Heart left ventricle (tissue), 16 donors: ENCODE data around the gene SIX5. TPM values are rescaled to one million over a fixed set of nuclear protein-coding genes. Genes with fewer than 3 reads are reported as not detected.

Source experiments
- ATAC-seq, 4 donors: fragments of 200-7000 bp; cut with Tn5 transposase; one replicate each; pipeline ENCODE4 v1.9.1; 2020 to 2022; ENCODE audit warnings: moderate library complexity in 4 of 4, mild to moderate bottlenecking in 3 of 4, moderate number of reproducible peaks in 1 of 4
- DNase-seq, 5 donors: peaks; one replicate each; pipeline ENCODE4 v3.0.0-alpha.2; 2020
- H3K27ac ChIP-seq, 12 donors: fragments of 200-600 bp; sonication (generic) in 4 of 12; one replicate each; pipeline versions ENCODE4 v1.5.0 to v1.8.0; 2016 to 2022; ENCODE audit warnings: mild to moderate bottlenecking in 2 of 12
- H3K27me3 ChIP-seq, 9 donors: fragments of 200-600 bp; sonication (generic) in 2 of 9; one replicate each; pipeline versions ENCODE4 v1.5.1 to v1.8.0; 2016 to 2022; ENCODE audit warnings: mild to moderate bottlenecking in 3 of 9
- H3K36me3 ChIP-seq, 9 donors: fragments of 200-600 bp; sonication (generic) in 2 of 9; one replicate each; pipeline versions ENCODE4 v1.5.0 to v1.8.0; 2018 to 2022; ENCODE audit warnings: mild to moderate bottlenecking in 2 of 9
- H3K4me1 ChIP-seq, 12 donors: fragments of 200-600 bp; sonication (generic) in 4 of 12; one replicate each; pipeline versions ENCODE4 v1.5.0 to v1.8.0; 2016 to 2022; ENCODE audit warnings: mild to moderate bottlenecking in 3 of 12
- H3K4me3 ChIP-seq, 12 donors: fragments of 200-600 bp; sonication (generic) in 4 of 12; one replicate each; pipeline versions ENCODE4 v1.5.0 to v1.8.0; 2017 to 2022; ENCODE audit warnings: mild to moderate bottlenecking in 9 of 12, moderate library complexity in 4 of 12
- H3K9me3 ChIP-seq, 12 donors: fragments of 200-600 bp; sonication (generic) in 4 of 12; one replicate each; pipeline versions ENCODE4 v1.5.0 to v1.8.0; 2016 to 2022; ENCODE audit warnings: mild to moderate bottlenecking in 1 of 12
- CTCF ChIP-seq, 12 donors: fragments of 200-600 bp; sonication (generic) in 4 of 12; IDR thresholded peaks; one replicate each; pipeline versions ENCODE4 v1.5.0 to v1.8.0; 2018 to 2022; ENCODE audit warnings: antibody characterized with exemption in 12 of 12, mild to moderate bottlenecking in 5 of 12
- POLR2A ChIP-seq, 2 donors: fragments of 450-650 bp; IDR thresholded peaks; one replicate each; pipeline ENCODE4 v1.6.1; 2017; ENCODE audit warnings: antibody characterized with exemption in 2 of 2, mild to moderate bottlenecking in 2 of 2, moderate library complexity in 2 of 2
- WGBS, 4 donors: extraction: QIAGEN DNeasy Blood & Tissue Kit in 2 of 4; methylation state at CpG; one replicate each; pipeline versions ENCODE4 v1.1.5 to v1.1.7; 2013 to 2018; 5-methylcytosine and 5-hydroxymethylcytosine counted together
- intact Hi-C, 10 donors: fragments of 100-400 bp; cut with DNase I; formaldehyde crosslinking; loops; one replicate each; pipeline versions ENCODE4 v1.11.1 to v1.14.2; 2022
- polyA plus RNA-seq, 2 donors: library from polyadenylated mRNA; stranded (reverse); fragments of 200-250 nt; gene quantifications; one replicate each; pipeline ENCODE4 v1.2.3, GENCODE V29; 2013
- total RNA-seq, 9 donors: library from RNA; depleted of rRNA in 2 of 9; stranded (reverse); fragments of >200 nt in 2 of 9; fragmentation: NEBNext Ultra II Directional in 3 of 9; extraction: Animal tissue kit (Norgen Biotek cat#: 25700) in 3 of 9; gene quantifications; one replicate each; pipeline versions ENCODE4 v1.1.0 to v1.2.4, GENCODE V29; 2016 to 2023
- donor health status: ischemic (EF 13 %, LVEDD 7.1; RV severe dilation, severe dysfunction).
- donor health status: healthy with polysubstance abuse.
- donor health status: DM: no; HTN: yes; CAD: no.
- donor health status: DM: no; HTN: no; CAD: no.
- donor health status: ischemic (EF 25% LVEDD 6.9; RV normal size, moderate dysfunction).
- donor health status: ischemic (EF 25% LVEDD 5.7; RV mildly dilated, moderate dysfunction).
- donor health status: healthy.
- donor health status: DM: yes; HTN: yes; CAD: no.
- donor health status: ischemic (EF 35%, LVEDD 5.7; RV mildly dilated, moderate dysfunction).
- donor health status: nonischemic (EF 11% LVEDD 7.7; RV severe dilation, severe dysfunction).
- donor health status: DM: yes; HTN: yes; CAD: no.
- donor health status: PGD.
- donor health status: ischemic (EF 29% LVEDD 5.4; RV normal size, mild dysfunction).
- donor health status: nonischemic (EF 23%, LVEDD 6.1; RV moderate dilation, normal function).

The SIX5 gene
- total and polyA plus RNA-seq, 11 donors = 13.7 to 24.0 (median 21.9) TPM

GRCh38 chr19:45766869-45767346 is 2.1 kb downstream of the SIX5 start:
- peaks cover 0 to 50% (median 0%) of the 10 kb centered on the region in 9 donors for H3K27me3 ChIP-seq
- peak overlapping the region; percentile 86 to 99 (median 97) for H3K27ac ChIP-seq
- peak overlapping the region; percentile 72 to 93 (median 82) for H3K4me3 ChIP-seq
- TF ChIP-seq POLR2A (IDR thresholded peaks at IDR 0.05) (no peak), CTCF (IDR thresholded peaks at IDR 0.05) (no peak)
- intact Hi-C loops = loop anchor here in 7 of 10 donors (1.0 to 10.0 kb wide), 6 partner anchors 35 to 362 kb away; partner anchors contain the start of genes FBXO46 (in 6 of the 7), MEIOSIN (in 6 of the 7), QPCTL (in 2 of the 7) and POLR1G (in 1 of the 7)
- H3K9me3 ChIP-seq = no peaks in the 10 kb centered on the region
- ATAC-seq (no peak), DNase-seq (peak in 3 of 5 donors; percentile 61 to 69 (median 64))
- peaks cover 0 to 15% (median 0%) of the 10 kb centered on the region in 9 donors for H3K36me3 ChIP-seq
- 8 to 20% (median 11%) methylated on average over 9 to 24 of the region's 24 CpGs for WGBS, 4 donors
- H3K4me1 ChIP-seq = peaks cover 10 to 67% (median 48%) of the 10 kb centered on the region in 12 donors

- Histone ChIP-seq H3K4me1 (peaks cover 10 to 65% (median 47%) of the 10 kb centered on the region in 12 donors), H3K36me3 (peaks cover 0 to 10% (median 0%) of the 10 kb centered on the region in 9 donors), H3K27me3 (peaks cover 0 to 45% (median 0%) of the 10 kb centered on the region in 9 donors), H3K4me3 (peak overlapping the region; percentile 72 to 93 (median 82)), H3K27ac (peak overlapping the region; percentile 86 to 99 (median 97)), H3K9me3 (no peaks in the 10 kb centered on the region)
- no peak for TF ChIP-seq CTCF (IDR thresholded peaks at IDR 0.05)
- no peak for TF ChIP-seq POLR2A (IDR thresholded peaks at IDR 0.05)
- intact Hi-C loops = loop anchor here in 7 of 10 donors (5.0 to 10.0 kb wide), 5 partner anchors 34 to 362 kb away; partner anchors contain the start of genes FBXO46 (in 6 of the 7), MEIOSIN (in 6 of the 7), POLR1G (in 1 of the 7) and PPP1R13L (in 1 of the 7)
- DNase-seq (peak in 1 of 5 donors; percentile 43), ATAC-seq (no peak)
- WGBS, 4 donors = 51 to 58% (median 55%) methylated on average over 2 to 17 of the region's 17 CpGs
These were observed 2.7 kb downstream of the SIX5 start for GRCh38 chr19:45766296-45766868.

- WGBS, 4 donors = 50 to 57% (median 54%) methylated on average over 19 to 23 of the region's 23 CpGs
- intact Hi-C loops = loop anchor here in 7 of 10 donors (1.0 to 10.0 kb wide), 7 partner anchors 33 to 361 kb away; partner anchors contain the start of genes FBXO46 (in 6 of the 7), MEIOSIN (in 6 of the 7), POLR1G (in 1 of the 7) and PPP1R13L (in 1 of the 7)
- H3K36me3 ChIP-seq = peaks cover 0 to 5% (median 0%) of the 10 kb centered on the region in 9 donors
- no peaks in the 10 kb centered on the region for H3K9me3 ChIP-seq
- TF ChIP-seq CTCF (IDR thresholded peaks at IDR 0.05) = no peak
- no peak for TF ChIP-seq POLR2A (IDR thresholded peaks at IDR 0.05)
- H3K27me3 ChIP-seq = peaks cover 0 to 39% (median 0%) of the 10 kb centered on the region in 9 donors
- H3K4me3 ChIP-seq = peak overlapping the region in 6 of 12 donors; percentile 10 to 85 (median 78)
- DNase-seq (peak in 4 of 5 donors; percentile 35 to 72 (median 46)), ATAC-seq (no peak)
- H3K4me1 ChIP-seq = peaks cover 10 to 59% (median 43%) of the 10 kb centered on the region in 12 donors
- peak overlapping the region; percentile 86 to 99 (median 97) for H3K27ac ChIP-seq
These were observed 3.3 kb downstream of the SIX5 start for GRCh38 chr19:45765702-45766295.
